ENCODE measurements around the gene OOSP4A. TPM values are rescaled to one million over a fixed set of nuclear protein-coding genes. Genes with fewer than 3 reads are reported as not detected.

OOSP4A gene
- polyA plus RNA-seq, 1 donor from 2014 or later: not detected

DNA sequence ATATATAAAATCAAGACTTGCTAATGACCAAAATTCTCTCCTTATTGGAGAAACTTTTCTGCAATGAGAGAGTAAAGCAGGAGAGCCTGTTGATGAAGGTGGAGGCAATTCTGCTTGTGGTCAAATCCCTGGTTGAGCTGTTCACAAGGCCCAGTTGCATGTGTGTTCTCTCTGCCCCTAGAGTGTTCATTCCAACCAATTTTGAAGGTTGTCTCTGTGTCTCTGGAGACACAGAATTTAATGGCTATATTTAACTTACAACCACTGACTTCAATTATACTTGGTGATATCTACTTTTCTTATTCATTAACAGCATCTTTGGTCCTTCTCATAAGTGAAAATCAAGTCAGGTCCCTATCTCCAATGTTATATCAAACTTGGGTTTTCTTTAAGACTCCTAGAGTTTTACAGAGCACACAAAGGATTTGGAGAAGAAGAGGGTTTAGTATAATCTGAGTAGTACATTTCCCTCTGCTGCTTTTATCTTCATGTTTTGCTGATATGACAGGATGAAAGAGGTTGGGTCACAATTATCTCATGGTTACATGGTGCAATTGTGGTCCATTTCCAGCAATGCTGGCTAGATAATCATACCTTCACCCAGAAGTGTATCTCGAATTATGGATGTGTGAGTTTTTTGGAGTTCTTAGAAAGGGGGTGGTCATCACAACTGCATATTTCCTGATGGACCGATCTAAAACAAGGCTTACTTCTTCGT lies 4.0 kb downstream of the OOSP4A start:
- Histone ChIP-seq H3K9me2 (ENCODE audit: insufficient read depth, low read length) (no peaks in the 10 kb centered on the region), H3K9ac (ENCODE audit: low read length) (no peak overlapping the region), H4K20me1 (ENCODE audit: insufficient read depth) (no peaks in the 10 kb centered on the region), H2AFZ (ENCODE audit: low read depth, low read length) (no peak overlapping the region), H3F3A (ENCODE audit: insufficient read depth, low read length, poor library complexity, severe bottlenecking) (no peaks in the 10 kb centered on the region), H3K4me2 (ENCODE audit: low read length) (no peak overlapping the region), H3K27me3 (ENCODE audit: insufficient read depth, low read depth, low read length) (no peaks in the 10 kb centered on the region), H3K4me3 (ENCODE audit: low read length) (no peak overlapping the region), H3K27ac (ENCODE audit: low read length) (no peak overlapping the region), H3K36me3 (ENCODE audit: insufficient read depth, low read length) (no peaks in the 10 kb centered on the region), H3K79me2 (replicated peaks; ENCODE audit: insufficient read depth, low read length) (no peaks in the 10 kb centered on the region), H3K9me3 (ENCODE audit: low read length) (no peaks in the 10 kb centered on the region)
- TF ChIP-seq, protein P1, sequence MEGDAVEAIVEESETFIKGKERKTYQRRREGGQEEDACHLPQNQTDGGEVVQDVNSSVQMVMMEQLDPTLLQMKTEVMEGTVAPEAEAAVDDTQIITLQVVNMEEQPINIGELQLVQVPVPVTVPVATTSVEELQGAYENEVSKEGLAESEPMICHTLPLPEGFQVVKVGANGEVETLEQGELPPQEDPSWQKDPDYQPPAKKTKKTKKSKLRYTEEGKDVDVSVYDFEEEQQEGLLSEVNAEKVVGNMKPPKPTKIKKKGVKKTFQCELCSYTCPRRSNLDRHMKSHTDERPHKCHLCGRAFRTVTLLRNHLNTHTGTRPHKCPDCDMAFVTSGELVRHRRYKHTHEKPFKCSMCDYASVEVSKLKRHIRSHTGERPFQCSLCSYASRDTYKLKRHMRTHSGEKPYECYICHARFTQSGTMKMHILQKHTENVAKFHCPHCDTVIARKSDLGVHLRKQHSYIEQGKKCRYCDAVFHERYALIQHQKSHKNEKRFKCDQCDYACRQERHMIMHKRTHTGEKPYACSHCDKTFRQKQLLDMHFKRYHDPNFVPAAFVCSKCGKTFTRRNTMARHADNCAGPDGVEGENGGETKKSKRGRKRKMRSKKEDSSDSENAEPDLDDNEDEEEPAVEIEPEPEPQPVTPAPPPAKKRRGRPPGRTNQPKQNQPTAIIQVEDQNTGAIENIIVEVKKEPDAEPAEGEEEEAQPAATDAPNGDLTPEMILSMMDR (IDR thresholded peaks at IDR 0.05; ENCODE audit: poor library complexity, severe bottlenecking): no peak
- TF ChIP-seq MXI1 (conservative IDR thresholded peaks at IDR 0.05; ENCODE audit: poor library complexity, severe bottlenecking) (no peak), EZH2 (IDR thresholded peaks at IDR 0.05; ENCODE audit: borderline replicate concordance, insufficient read depth, low read length, poor library complexity, severe bottlenecking) (no peak), SMC3 (conservative IDR thresholded peaks at IDR 0.05; ENCODE audit: poor library complexity) (no peak), POLR2AphosphoS5 (IDR thresholded peaks at IDR 0.05) (no peak), TAF1 (IDR thresholded peaks at IDR 0.05; ENCODE audit: low read depth) (no peak), EP300 (conservative IDR thresholded peaks at IDR 0.05; ENCODE audit: poor library complexity, severe bottlenecking) (no peak), RAD21 (conservative IDR thresholded peaks at IDR 0.05) (no peak)
- TF ChIP-seq, protein P2, sequence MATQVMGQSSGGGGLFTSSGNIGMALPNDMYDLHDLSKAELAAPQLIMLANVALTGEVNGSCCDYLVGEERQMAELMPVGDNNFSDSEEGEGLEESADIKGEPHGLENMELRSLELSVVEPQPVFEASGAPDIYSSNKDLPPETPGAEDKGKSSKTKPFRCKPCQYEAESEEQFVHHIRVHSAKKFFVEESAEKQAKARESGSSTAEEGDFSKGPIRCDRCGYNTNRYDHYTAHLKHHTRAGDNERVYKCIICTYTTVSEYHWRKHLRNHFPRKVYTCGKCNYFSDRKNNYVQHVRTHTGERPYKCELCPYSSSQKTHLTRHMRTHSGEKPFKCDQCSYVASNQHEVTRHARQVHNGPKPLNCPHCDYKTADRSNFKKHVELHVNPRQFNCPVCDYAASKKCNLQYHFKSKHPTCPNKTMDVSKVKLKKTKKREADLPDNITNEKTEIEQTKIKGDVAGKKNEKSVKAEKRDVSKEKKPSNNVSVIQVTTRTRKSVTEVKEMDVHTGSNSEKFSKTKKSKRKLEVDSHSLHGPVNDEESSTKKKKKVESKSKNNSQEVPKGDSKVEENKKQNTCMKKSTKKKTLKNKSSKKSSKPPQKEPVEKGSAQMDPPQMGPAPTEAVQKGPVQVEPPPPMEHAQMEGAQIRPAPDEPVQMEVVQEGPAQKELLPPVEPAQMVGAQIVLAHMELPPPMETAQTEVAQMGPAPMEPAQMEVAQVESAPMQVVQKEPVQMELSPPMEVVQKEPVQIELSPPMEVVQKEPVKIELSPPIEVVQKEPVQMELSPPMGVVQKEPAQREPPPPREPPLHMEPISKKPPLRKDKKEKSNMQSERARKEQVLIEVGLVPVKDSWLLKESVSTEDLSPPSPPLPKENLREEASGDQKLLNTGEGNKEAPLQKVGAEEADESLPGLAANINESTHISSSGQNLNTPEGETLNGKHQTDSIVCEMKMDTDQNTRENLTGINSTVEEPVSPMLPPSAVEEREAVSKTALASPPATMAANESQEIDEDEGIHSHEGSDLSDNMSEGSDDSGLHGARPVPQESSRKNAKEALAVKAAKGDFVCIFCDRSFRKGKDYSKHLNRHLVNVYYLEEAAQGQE (IDR thresholded peaks at IDR 0.05; ENCODE audit: borderline replicate concordance): no peak

DNA sequence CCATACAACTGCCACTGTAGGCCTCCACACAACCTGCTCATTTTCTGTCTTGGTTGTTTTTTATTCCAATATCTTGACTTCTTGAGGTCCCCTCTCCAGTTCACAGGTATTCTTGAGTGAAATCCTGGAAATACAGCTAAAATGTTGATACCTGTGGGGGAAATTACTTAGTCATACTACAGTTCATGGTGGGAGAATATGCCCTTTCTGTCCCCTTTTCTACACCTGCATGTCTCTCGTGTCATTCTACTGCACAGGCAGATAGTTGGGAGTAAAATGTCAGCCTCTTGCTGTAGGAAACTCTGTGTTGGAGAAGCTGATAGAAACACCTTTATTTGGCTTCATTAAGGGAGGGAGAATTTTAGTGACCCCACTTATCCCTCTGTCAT lies 4.6 kb downstream of the OOSP4A start:
- Histone ChIP-seq H3K36me3 (ENCODE audit: insufficient read depth, low read length) (no peaks in the 10 kb centered on the region), H3K9ac (ENCODE audit: low read length) (no peak overlapping the region), H3K4me3 (ENCODE audit: low read length) (no peak overlapping the region), H4K20me1 (ENCODE audit: insufficient read depth) (no peaks in the 10 kb centered on the region), H3K27ac (ENCODE audit: low read length) (no peak overlapping the region), H3K9me3 (ENCODE audit: low read length) (no peaks in the 10 kb centered on the region), H3F3A (ENCODE audit: insufficient read depth, low read length, poor library complexity, severe bottlenecking) (no peaks in the 10 kb centered on the region), H3K4me2 (ENCODE audit: low read length) (no peak overlapping the region), H3K9me2 (ENCODE audit: insufficient read depth, low read length) (no peaks in the 10 kb centered on the region), H3K79me2 (replicated peaks; ENCODE audit: insufficient read depth, low read length) (no peaks in the 10 kb centered on the region), H2AFZ (ENCODE audit: low read depth, low read length) (no peak overlapping the region), H3K27me3 (ENCODE audit: insufficient read depth, low read depth, low read length) (no peaks in the 10 kb centered on the region)
- no peak for TF ChIP-seq SMC3 (conservative IDR thresholded peaks at IDR 0.05; ENCODE audit: poor library complexity)
- no peak for TF ChIP-seq EP300 (conservative IDR thresholded peaks at IDR 0.05; ENCODE audit: poor library complexity, severe bottlenecking)
- TF ChIP-seq, protein P2 (IDR thresholded peaks at IDR 0.05; ENCODE audit: borderline replicate concordance): no peak
- TF ChIP-seq, protein P1 (IDR thresholded peaks at IDR 0.05; ENCODE audit: poor library complexity, severe bottlenecking): no peak
- no peak for TF ChIP-seq EZH2 (IDR thresholded peaks at IDR 0.05; ENCODE audit: borderline replicate concordance, insufficient read depth, low read length, poor library complexity, severe bottlenecking)
- no peak for TF ChIP-seq RAD21 (conservative IDR thresholded peaks at IDR 0.05)
- TF ChIP-seq POLR2AphosphoS5 (IDR thresholded peaks at IDR 0.05): no peak
- no peak for TF ChIP-seq TAF1 (IDR thresholded peaks at IDR 0.05; ENCODE audit: low read depth)
- no peak for TF ChIP-seq MXI1 (conservative IDR thresholded peaks at IDR 0.05; ENCODE audit: poor library complexity, severe bottlenecking)

Measured in neural cell (in vitro differentiated cells).